Esophagus muscularis mucosa (tissue), 4 donors: ENCODE results near the gene ATP1A3. TPM values are rescaled to one million over a fixed set of nuclear protein-coding genes. Genes with fewer than 3 reads are reported as not detected.

Experiments used
- DNase-seq: peaks from one replicate; pipeline ENCODE4 v3.0.0-alpha.2; 2017; ENCODE audit errors: extremely low spot score
- H3K27ac ChIP-seq, 4 donors: fragments of 200-600 bp; sonication (generic); replicated peaks in 1 of 4; 1 replicate in 3 of 4; 2 replicates in 1 of 4; pipeline ENCODE4 v1.5.1; 2016 to 2019; ENCODE audit warnings: mild to moderate bottlenecking in 1 of 4
- H3K27me3 ChIP-seq, 4 donors: fragments of 200-600 bp; sonication (generic); one replicate each; pipeline versions ENCODE4 v1.5.1 to v1.6.0; 2016 to 2019
- H3K36me3 ChIP-seq, 4 donors: fragments of 200-600 bp; sonication (generic); one replicate each; pipeline ENCODE4 v1.5.1; 2016 to 2019
- H3K4me1 ChIP-seq, 4 donors: fragments of 200-600 bp; sonication (generic); one replicate each; pipeline ENCODE4 v1.5.1; 2016 to 2019
- H3K4me3 ChIP-seq, 4 donors: fragments of 200-600 bp; sonication (generic); 1 replicate in 2 of 4; 2 replicates in 2 of 4; pipeline ENCODE4 v1.5.1; 2016 to 2019; ENCODE audit warnings: mild to moderate bottlenecking in 4 of 4, moderate library complexity in 1 of 4
- H3K9me3 ChIP-seq, 4 donors: fragments of 200-600 bp; sonication (generic); 1 replicate in 3 of 4; 2 replicates in 1 of 4; pipeline ENCODE4 v1.5.1; 2016 to 2019
- CTCF ChIP-seq, 3 experiments: fragments of 200-600 bp in 2 of 3; fragments of 450-650 bp in 1 of 3; sonication (generic) in 2 of 3; IDR thresholded peaks; one replicate each; pipeline ENCODE4 v1.5.1; 2017 to 2019; ENCODE audit warnings: antibody characterized with exemption in 3 of 3, mild to moderate bottlenecking in 2 of 3, moderate library complexity in 1 of 3
- EP300 ChIP-seq: sonication (generic); formaldehyde crosslinking; IDR thresholded peaks from one replicate; pipeline ENCODE4 v1.6.1; 2017; ENCODE audit warnings: antibody characterized with exemption
- POLR2A ChIP-seq: fragments of 450-650 bp; IDR thresholded peaks from one replicate; pipeline ENCODE4 v1.6.1; 2017; ENCODE audit warnings: antibody characterized with exemption, moderate library complexity, mild to moderate bottlenecking, low read depth
- POLR2AphosphoS5 ChIP-seq, 2 donors: sonication (generic); formaldehyde crosslinking; IDR thresholded peaks; one replicate each; pipeline ENCODE4 v1.6.1; 2017; ENCODE audit warnings: antibody characterized with exemption in 2 of 2
- WGBS: methylation state at CpG from one replicate; pipeline ENCODE4 v1.1.5; 2018; 5-methylcytosine and 5-hydroxymethylcytosine counted together
- intact Hi-C: fragments of 100-400 bp; cut with DNase I; formaldehyde crosslinking; loops from one replicate; pipeline ENCODE4 v1.15.1; 2023
- total RNA-seq, 4 donors: library from RNA; depleted of rRNA; stranded (reverse); fragments of >200 nt; gene quantifications; one replicate each; pipeline versions ENCODE4 v1.1.0 to v1.2.1, GENCODE V29; 2016

The ATP1A3 gene
- total RNA-seq, 4 donors from 2014 or later, result 2.1 to 4.3 (median 3.5) TPM

- intact Hi-C loops, result no loop called here
- WGBS, result 97% methylated on average over 15 of the region's 22 CpGs
- TF ChIP-seq POLR2A (no peak), EP300 (no peak), POLR2AphosphoS5 (IDR thresholded peaks at IDR 0.05) (no peak), CTCF (IDR thresholded peaks at IDR 0.05) (no peak)
- Histone ChIP-seq H3K4me3 (no peak overlapping the region), H3K9me3 (no peaks in the 10 kb centered on the region), H3K4me1 (no peaks in the 10 kb centered on the region), H3K36me3 (peaks cover 0 to 36% (median 8%) of the 10 kb centered on the region in 4 donors), H3K27ac (no peak overlapping the region), H3K27me3 (peaks cover 0 to 44% (median 3%) of the 10 kb centered on the region in 4 donors)
- DNase-seq, result no peak
Measured at GRCh38 chr19:42005504-42005903, 11.5 kb upstream of the ATP1A3 start.

GRCh38 chr19:42003506-42004294, 9.7 kb upstream of the ATP1A3 start:
- H3K9me3 ChIP-seq, result no peaks in the 10 kb centered on the region
- no peak for TF ChIP-seq EP300
- no peak for TF ChIP-seq POLR2AphosphoS5 (IDR thresholded peaks at IDR 0.05)
- TF ChIP-seq CTCF (IDR thresholded peaks at IDR 0.05), result no peak
- TF ChIP-seq POLR2A, result no peak
- peaks cover 0 to 6% (median 4%) of the 10 kb centered on the region in 4 donors for H3K4me1 ChIP-seq
- H3K27ac ChIP-seq, result no peak overlapping the region
- H3K4me3 ChIP-seq, result no peak overlapping the region
- WGBS, result 84% methylated on average over 21 of the region's 21 CpGs
- intact Hi-C loops, result no loop called here
- DNase-seq, result no peak
- H3K27me3 ChIP-seq, result peaks cover 0 to 62% (median 8%) of the 10 kb centered on the region in 4 donors
- peaks cover 0 to 36% (median 8%) of the 10 kb centered on the region in 4 donors for H3K36me3 ChIP-seq

DNA sequence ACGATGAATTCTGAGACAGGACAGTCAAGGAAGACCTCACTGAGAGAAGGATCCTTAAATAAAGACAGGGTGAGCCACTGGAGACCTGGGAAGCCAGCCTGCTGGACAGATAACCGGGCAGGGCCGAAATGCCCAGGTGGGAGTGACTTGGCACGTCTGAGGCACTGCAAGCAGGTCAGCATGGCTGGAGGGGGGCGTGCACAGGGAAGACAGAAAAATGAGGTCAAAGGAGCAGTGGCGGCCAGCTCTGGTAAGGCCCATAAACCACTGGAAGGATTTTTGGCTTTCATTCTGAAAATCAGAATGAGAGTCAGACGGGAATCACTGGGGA, 5.8 kb upstream of the ATP1A3 start:
- Histone ChIP-seq H3K27ac (no peak overlapping the region), H3K36me3 (peaks cover 0 to 14% (median 0%) of the 10 kb centered on the region in 4 donors), H3K9me3 (no peaks in the 10 kb centered on the region), H3K4me1 (peaks cover 10 to 25% (median 21%) of the 10 kb centered on the region in 4 donors), H3K4me3 (no peak overlapping the region), H3K27me3 (peaks cover 0 to 92% (median 30%) of the 10 kb centered on the region in 4 donors)
- intact Hi-C loops, result no loop called here
- WGBS, result 84% methylated on average over 7 of the region's 7 CpGs
- no peak for TF ChIP-seq POLR2A
- no peak for TF ChIP-seq CTCF (IDR thresholded peaks at IDR 0.05)
- no peak for TF ChIP-seq EP300
- no peak for TF ChIP-seq POLR2AphosphoS5 (IDR thresholded peaks at IDR 0.05)
- no peak for DNase-seq

DNA sequence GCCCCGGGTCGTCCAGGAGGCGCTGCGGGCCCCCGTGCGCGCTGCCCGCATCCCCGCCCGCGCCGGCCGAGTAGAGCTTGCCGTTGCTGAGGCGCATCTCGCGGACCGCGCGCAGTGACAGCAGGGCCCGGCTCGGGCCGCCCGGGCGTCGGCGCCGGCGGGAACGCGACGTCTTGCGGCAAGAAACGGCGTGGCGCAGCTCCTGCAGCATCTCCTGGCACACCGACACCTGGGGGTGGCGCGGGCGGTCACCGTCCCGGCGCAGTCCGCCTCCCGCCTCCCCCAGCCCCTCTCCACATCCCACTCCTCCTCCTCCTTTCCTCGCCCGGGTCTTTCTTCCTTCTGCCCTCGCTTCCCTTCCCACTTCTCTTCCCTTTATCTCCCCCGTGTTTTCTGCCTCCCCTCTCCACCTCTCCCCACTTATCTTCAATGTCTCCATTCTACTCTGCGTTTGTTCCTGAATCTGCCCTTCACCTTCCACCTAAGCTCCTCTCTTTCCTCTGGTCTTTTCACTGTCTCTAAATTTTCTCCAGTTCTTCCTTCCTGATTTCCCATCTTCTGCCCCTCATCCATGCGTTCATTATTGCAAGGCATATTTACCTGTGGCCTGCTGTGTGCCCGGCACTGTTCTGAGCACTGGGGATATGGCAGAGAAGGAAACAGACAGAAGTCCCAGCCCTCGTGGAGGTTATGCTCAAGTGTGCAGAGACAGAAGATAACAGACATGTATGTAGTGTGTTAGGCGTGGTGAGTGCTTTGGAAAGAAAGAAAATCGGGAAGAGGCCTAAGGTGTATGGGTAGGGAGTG, 5.2 kb upstream of the ATP1A3 start:
- 33% methylated on average over 19 of the region's 55 CpGs for WGBS
- peaks cover 0 to 97% (median 35%) of the 10 kb centered on the region in 4 donors for H3K27me3 ChIP-seq
- intact Hi-C loops, result no loop called here

More for the DNA sequence above, 5.2 kb upstream of the ATP1A3 start:
- H3K4me3 ChIP-seq, result peak overlapping the region in 2 of 4 donors; percentile 25 to 46
- H3K9me3 ChIP-seq, result no peaks in the 10 kb centered on the region
- no peak overlapping the region for H3K27ac ChIP-seq
- H3K36me3 ChIP-seq, result peaks cover 0 to 10% (median 0%) of the 10 kb centered on the region in 4 donors
- TF ChIP-seq POLR2AphosphoS5 (IDR thresholded peaks at IDR 0.05), result no peak
- no peak for TF ChIP-seq CTCF (IDR thresholded peaks at IDR 0.05)
- TF ChIP-seq EP300, result no peak
- no peak for TF ChIP-seq POLR2A
- H3K4me1 ChIP-seq, result peaks cover 13 to 30% (median 24%) of the 10 kb centered on the region in 4 donors
- no peak for DNase-seq
